ENCODE measurements around the gene ZNF493. TPM values are rescaled to one million over a fixed set of nuclear protein-coding genes. Genes with fewer than 3 reads are reported as not detected.

The ZNF493 gene
- polyA plus RNA-seq (2013, experiment 1 of 2), result 12.2 TPM
- polyA plus RNA-seq (2013, experiment 2 of 2), result 12.2 TPM

DNA sequence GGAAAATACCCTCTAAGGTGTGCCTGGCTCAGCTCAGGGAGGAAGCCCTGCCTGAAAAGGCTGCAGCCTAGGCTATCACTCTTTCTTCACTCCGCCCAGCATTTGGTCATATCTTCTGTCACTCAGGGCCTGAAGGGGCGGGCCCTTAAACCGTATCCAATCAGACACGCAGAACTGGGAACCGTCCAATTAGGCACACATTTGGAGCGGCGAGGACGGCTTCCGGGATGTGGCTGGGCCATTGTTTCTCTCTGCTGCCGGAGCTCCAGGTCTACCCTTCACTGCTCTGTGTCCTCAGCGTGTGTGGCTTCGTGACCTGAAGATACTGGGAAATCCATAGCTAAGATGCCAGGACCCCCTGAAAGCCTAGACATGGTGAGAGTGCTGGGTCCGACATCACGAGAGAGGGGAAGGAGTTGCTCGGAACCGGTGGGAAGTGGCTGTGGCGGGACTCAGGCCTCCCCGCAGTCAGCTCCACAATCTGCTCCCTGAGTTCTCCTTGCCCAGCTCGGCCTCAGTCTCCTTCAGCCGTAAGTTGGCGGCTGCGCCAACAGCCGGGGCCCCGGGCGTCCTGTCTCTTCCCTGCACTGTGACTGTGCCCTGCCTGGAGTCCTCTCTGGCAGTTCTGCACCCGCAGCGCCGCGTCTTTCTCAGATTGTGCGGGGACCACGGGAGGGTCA lies at the start of gene ZNF493:
Gene ZNF493 (plus strand): TSS at position 241 of the 680 bp plus-strand sequence. CDS start 105 bp downstream, at position 346.
- Histone ChIP-seq H3K4me1 (ENCODE audit: control insufficient read depth, low read depth, low read length) (peaks cover 2% of the 10 kb centered on the region), H2BK120ac (ENCODE audit: low read depth, low read length) (no peak within 1 kb of the TSS), H3K4me2 (ENCODE audit: low read length) (peak within 1 kb of the TSS; percentile 36), H3K79me1 (ENCODE audit: low read length) (peaks cover 4% of the 10 kb centered on the region), H3K27ac (ENCODE audit: low read depth, low read length) (no peak within 1 kb of the TSS), H3K9ac (ENCODE audit: low read length) (peak within 1 kb of the TSS; percentile 96), H3K23ac (ENCODE audit: low read length) (no peak within 1 kb of the TSS), H3K4ac (ENCODE audit: low read depth, low read length) (no peak within 1 kb of the TSS), H3K4me3 (ENCODE audit: low read length) (peak within 1 kb of the TSS; percentile 94), H3K56ac (ENCODE audit: low read length) (peak within 1 kb of the TSS; percentile 99), H4K8ac (ENCODE audit: low read depth, low read length) (no peak within 1 kb of the TSS), H3K27me3 (ENCODE audit: insufficient read depth, low read length, poor library complexity) (no peaks in the 10 kb centered on the region), H3K36me3 (ENCODE audit: control insufficient read depth, insufficient read depth, low read length) (no peaks in the 10 kb centered on the region), H2BK5ac (ENCODE audit: low read length) (no peak within 1 kb of the TSS), H4K5ac (ENCODE audit: low read length) (no peak within 1 kb of the TSS), H3K18ac (ENCODE audit: low read length) (no peak within 1 kb of the TSS), H2AK5ac (ENCODE audit: low read length) (no peak within 1 kb of the TSS), H3K79me2 (ENCODE audit: control insufficient read depth, insufficient read depth, low read length) (peaks cover 12% of the 10 kb centered on the region), H2BK15ac (replicated peaks; ENCODE audit: low read depth) (no peak within 1 kb of the TSS)
- WGBS (ENCODE audit: extremely low coverage, insufficient coverage, low lambda C conversion rate), result no CpG with 5 or more reads among the region's 31 CpGs
- peak; percentile 99 for DNase-seq

DNA sequence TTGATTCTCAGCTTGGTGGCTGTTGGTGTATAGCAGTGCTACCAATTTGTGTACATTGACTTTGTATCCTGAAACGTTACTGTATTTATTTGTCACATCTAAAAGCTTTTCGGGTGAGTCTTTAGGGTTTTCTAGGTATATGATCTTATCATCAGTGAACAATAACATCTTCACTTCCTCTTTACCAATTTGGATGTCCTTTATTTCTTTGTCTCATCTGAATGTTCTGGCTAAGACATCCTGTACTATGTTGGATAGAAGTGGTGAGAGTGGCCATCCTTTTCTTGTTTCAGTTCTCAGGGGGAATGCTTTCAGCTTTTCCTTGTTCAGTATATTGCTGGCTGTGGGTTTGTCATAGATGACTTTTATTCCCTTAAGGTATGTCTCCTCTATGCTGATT lies 44.1 kb upstream of the ZNF493 start:
- no peak overlapping the region for H2AK5ac ChIP-seq (ENCODE audit: low read length)
- H3K27ac ChIP-seq (ENCODE audit: low read depth, low read length), result no peak overlapping the region
- no peak overlapping the region for H3K4me3 ChIP-seq (ENCODE audit: low read length)
- H3K4me1 ChIP-seq (ENCODE audit: control insufficient read depth, low read depth, low read length), result no peaks in the 10 kb centered on the region
- no CpG with 5 or more reads among the region's 2 CpGs for WGBS (ENCODE audit: extremely low coverage, insufficient coverage, low lambda C conversion rate)
- no peak overlapping the region for H3K18ac ChIP-seq (ENCODE audit: low read length)
- no peak overlapping the region for H3K56ac ChIP-seq (ENCODE audit: low read length)
- no peak overlapping the region for H2BK5ac ChIP-seq (ENCODE audit: low read length)
- H3K79me2 ChIP-seq (ENCODE audit: control insufficient read depth, insufficient read depth, low read length), result no peaks in the 10 kb centered on the region
- H3K27me3 ChIP-seq (ENCODE audit: insufficient read depth, low read length, poor library complexity), result no peaks in the 10 kb centered on the region
- H3K9ac ChIP-seq (ENCODE audit: low read length), result no peak overlapping the region
- no peak overlapping the region for H4K8ac ChIP-seq (ENCODE audit: low read depth, low read length)
- H3K79me1 ChIP-seq (ENCODE audit: low read length), result no peaks in the 10 kb centered on the region
- no peaks in the 10 kb centered on the region for H3K36me3 ChIP-seq (ENCODE audit: control insufficient read depth, insufficient read depth, low read length)
- no peak overlapping the region for H3K23ac ChIP-seq (ENCODE audit: low read length)
- H3K4ac ChIP-seq (ENCODE audit: low read depth, low read length), result no peak overlapping the region
- H2BK15ac ChIP-seq (replicated peaks; ENCODE audit: low read depth), result no peak overlapping the region
- H3K4me2 ChIP-seq (ENCODE audit: low read length), result no peak overlapping the region
- H2BK120ac ChIP-seq (ENCODE audit: low read depth, low read length), result no peak overlapping the region
- no peak for DNase-seq
- H4K5ac ChIP-seq (ENCODE audit: low read length), result no peak overlapping the region

DNA sequence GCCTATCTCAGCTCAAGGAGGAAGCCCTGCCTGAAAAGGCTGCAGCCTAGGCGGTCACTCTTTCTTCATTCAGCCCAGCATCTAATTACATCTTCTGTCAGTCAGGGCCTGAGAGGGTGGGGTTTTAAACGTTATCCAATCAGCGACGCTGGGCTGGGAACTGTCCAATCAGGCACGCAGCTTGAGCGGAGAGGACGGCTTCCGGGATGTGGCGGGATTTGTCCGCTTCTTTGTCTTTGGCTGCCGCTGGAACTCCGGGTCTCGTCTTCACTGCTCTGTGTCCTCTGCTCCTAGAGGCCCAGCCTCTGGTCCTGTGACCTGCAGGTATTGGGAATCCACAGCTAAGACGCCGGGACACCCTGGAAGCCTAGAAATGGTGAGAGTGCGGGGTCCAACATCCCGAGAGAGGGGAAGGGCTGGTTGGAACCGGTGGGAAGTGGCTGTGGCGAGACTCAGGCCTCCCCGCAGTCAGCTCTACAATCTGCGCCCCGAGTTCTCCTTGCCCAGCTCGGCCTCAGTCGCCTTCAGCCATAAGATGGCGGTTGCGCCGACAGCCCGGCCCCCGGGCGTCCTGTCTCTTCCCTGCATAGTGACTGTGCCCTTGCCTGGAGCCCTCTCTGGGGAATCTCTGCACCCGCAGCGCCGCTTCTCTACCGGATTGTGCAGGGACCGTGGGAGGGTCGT lies 38.0 kb upstream of the ZNF493 start, which contains the start of gene ZNF738:
Gene ZNF738 (plus strand): TSS at position 233 of the 684 bp plus-strand sequence. CDS start 141 bp downstream, at position 374.
- peak within 1 kb of the TSS; percentile 83 for H4K8ac ChIP-seq (ENCODE audit: low read depth, low read length)
- peak within 1 kb of the TSS; percentile 66 for H3K23ac ChIP-seq (ENCODE audit: low read length)
- H3K27ac ChIP-seq (ENCODE audit: low read depth, low read length), result peak within 1 kb of the TSS; percentile 93
- no peak within 1 kb of the TSS for H2BK120ac ChIP-seq (ENCODE audit: low read depth, low read length)
- H3K27me3 ChIP-seq (ENCODE audit: insufficient read depth, low read length, poor library complexity), result no peaks in the 10 kb centered on the region
- H3K36me3 ChIP-seq (ENCODE audit: control insufficient read depth, insufficient read depth, low read length), result peaks cover 2% of the 10 kb centered on the region
- no peak within 1 kb of the TSS for H2BK5ac ChIP-seq (ENCODE audit: low read length)
- peak; percentile 99 for DNase-seq
- H4K5ac ChIP-seq (ENCODE audit: low read length), result no peak within 1 kb of the TSS
- H3K4me3 ChIP-seq (ENCODE audit: low read length), result peak within 1 kb of the TSS; percentile 97
- H3K4me1 ChIP-seq (ENCODE audit: control insufficient read depth, low read depth, low read length), result no peaks in the 10 kb centered on the region
- H3K4ac ChIP-seq (ENCODE audit: low read depth, low read length), result peak within 1 kb of the TSS; percentile 73
- peak within 1 kb of the TSS; percentile 57 for H3K18ac ChIP-seq (ENCODE audit: low read length)
- WGBS (ENCODE audit: extremely low coverage, insufficient coverage, low lambda C conversion rate), result no CpG with 5 or more reads among the region's 36 CpGs
- H3K4me2 ChIP-seq (ENCODE audit: low read length), result peak within 1 kb of the TSS; percentile 15
- H3K9ac ChIP-seq (ENCODE audit: low read length), result peak within 1 kb of the TSS; percentile 98
- H2AK5ac ChIP-seq (ENCODE audit: low read length), result no peak within 1 kb of the TSS
- H3K79me2 ChIP-seq (ENCODE audit: control insufficient read depth, insufficient read depth, low read length), result peaks cover 27% of the 10 kb centered on the region
- peak within 1 kb of the TSS; percentile 96 for H3K56ac ChIP-seq (ENCODE audit: low read length)
- no peak within 1 kb of the TSS for H2BK15ac ChIP-seq (replicated peaks; ENCODE audit: low read depth)
- peaks cover 3% of the 10 kb centered on the region for H3K79me1 ChIP-seq (ENCODE audit: low read length)

DNA sequence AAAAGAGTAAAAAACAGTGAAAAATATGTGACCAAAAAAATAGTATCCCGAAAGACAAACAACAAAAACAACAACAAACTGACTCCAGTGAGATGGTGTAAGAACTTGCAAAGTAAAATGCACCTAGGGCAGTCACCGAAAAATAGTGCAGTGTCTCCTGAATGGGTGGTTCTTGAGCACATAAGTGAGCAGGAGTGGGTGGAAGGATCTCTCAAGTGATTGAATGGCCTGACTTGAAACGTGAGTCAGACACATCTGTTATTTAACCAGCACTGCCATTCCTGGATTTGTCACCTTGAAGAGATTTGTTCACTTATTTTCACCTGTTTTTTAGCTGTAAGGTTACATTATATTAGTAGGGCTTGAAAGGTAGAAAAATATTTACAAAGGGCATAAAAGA lies 34.6 kb upstream of the ZNF493 start:
- Histone ChIP-seq H2BK15ac (replicated peaks; ENCODE audit: low read depth) (no peak overlapping the region), H2AK5ac (ENCODE audit: low read length) (no peak overlapping the region), H3K4me3 (ENCODE audit: low read length) (no peak overlapping the region), H3K4me2 (ENCODE audit: low read length) (no peak overlapping the region), H3K9ac (ENCODE audit: low read length) (no peak overlapping the region), H3K4me1 (ENCODE audit: control insufficient read depth, low read depth, low read length) (no peaks in the 10 kb centered on the region), H3K27ac (ENCODE audit: low read depth, low read length) (no peak overlapping the region), H2BK120ac (ENCODE audit: low read depth, low read length) (no peak overlapping the region), H3K27me3 (ENCODE audit: insufficient read depth, low read length, poor library complexity) (no peaks in the 10 kb centered on the region), H3K56ac (ENCODE audit: low read length) (no peak overlapping the region), H3K23ac (ENCODE audit: low read length) (no peak overlapping the region), H3K79me1 (ENCODE audit: low read length) (peaks cover 11% of the 10 kb centered on the region), H3K4ac (ENCODE audit: low read depth, low read length) (no peak overlapping the region), H3K36me3 (ENCODE audit: control insufficient read depth, insufficient read depth, low read length) (peaks cover 4% of the 10 kb centered on the region), H4K8ac (ENCODE audit: low read depth, low read length) (no peak overlapping the region), H3K79me2 (ENCODE audit: control insufficient read depth, insufficient read depth, low read length) (peaks cover 42% of the 10 kb centered on the region), H4K5ac (ENCODE audit: low read length) (no peak overlapping the region), H3K18ac (ENCODE audit: low read length) (no peak overlapping the region), H2BK5ac (ENCODE audit: low read length) (no peak overlapping the region)
- no CpG with 5 or more reads among the region's 3 CpGs for WGBS (ENCODE audit: extremely low coverage, insufficient coverage, low lambda C conversion rate)
- DNase-seq, result no peak

DNA sequence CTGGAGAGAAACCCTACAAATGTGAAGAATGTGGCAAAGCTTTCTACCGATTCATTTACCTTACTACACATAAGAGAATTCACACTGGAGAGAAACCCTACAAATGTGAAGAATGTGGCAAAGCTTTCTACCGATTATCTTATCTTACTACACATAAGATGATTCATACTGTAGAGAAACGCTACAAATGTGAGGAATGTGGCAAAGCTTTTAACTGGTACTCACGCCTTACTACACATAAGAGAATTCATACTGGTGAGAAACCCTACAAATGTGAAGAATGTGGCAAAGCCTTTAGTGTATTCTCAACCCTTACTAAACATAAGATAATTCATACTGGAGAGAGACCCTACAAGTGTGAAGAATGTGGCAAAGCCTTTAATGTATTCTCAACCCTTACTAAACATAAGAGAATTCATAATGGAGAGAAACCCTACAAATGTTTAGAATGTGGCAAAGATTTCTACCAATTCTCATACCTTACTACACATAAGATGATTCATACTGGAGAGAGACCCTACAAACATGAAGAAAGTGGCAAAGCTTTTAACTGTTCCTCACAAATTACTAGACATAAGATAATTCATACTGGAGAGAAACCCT lies 12.9 kb upstream of the ZNF493 start:
- H3K27ac ChIP-seq (ENCODE audit: low read depth, low read length), result no peak overlapping the region
- H2BK120ac ChIP-seq (ENCODE audit: low read depth, low read length), result no peak overlapping the region
- no peaks in the 10 kb centered on the region for H3K27me3 ChIP-seq (ENCODE audit: insufficient read depth, low read length, poor library complexity)
- no peak overlapping the region for H3K9ac ChIP-seq (ENCODE audit: low read length)
- no peak for DNase-seq
- H3K56ac ChIP-seq (ENCODE audit: low read length), result no peak overlapping the region
- no peak overlapping the region for H3K23ac ChIP-seq (ENCODE audit: low read length)
- no peaks in the 10 kb centered on the region for H3K79me1 ChIP-seq (ENCODE audit: low read length)
- H3K79me2 ChIP-seq (ENCODE audit: control insufficient read depth, insufficient read depth, low read length), result no peaks in the 10 kb centered on the region
- H3K4me3 ChIP-seq (ENCODE audit: low read length), result no peak overlapping the region
- H3K18ac ChIP-seq (ENCODE audit: low read length), result no peak overlapping the region
- H2BK5ac ChIP-seq (ENCODE audit: low read length), result no peak overlapping the region
- no peaks in the 10 kb centered on the region for H3K4me1 ChIP-seq (ENCODE audit: control insufficient read depth, low read depth, low read length)
- no peak overlapping the region for H3K4me2 ChIP-seq (ENCODE audit: low read length)
- H4K8ac ChIP-seq (ENCODE audit: low read depth, low read length), result no peak overlapping the region
- H3K36me3 ChIP-seq (ENCODE audit: control insufficient read depth, insufficient read depth, low read length), result no peaks in the 10 kb centered on the region
- no peak overlapping the region for H3K4ac ChIP-seq (ENCODE audit: low read depth, low read length)
- H4K5ac ChIP-seq (ENCODE audit: low read length), result no peak overlapping the region
- H2BK15ac ChIP-seq (replicated peaks; ENCODE audit: low read depth), result no peak overlapping the region
- no peak overlapping the region for H2AK5ac ChIP-seq (ENCODE audit: low read length)
- WGBS (ENCODE audit: extremely low coverage, insufficient coverage, low lambda C conversion rate), result no CpG with 5 or more reads among the region's 4 CpGs
